GM21528 (cell line): Measurements from ENCODE around the gene MTR.

Experiments
- ATAC-seq: cut with Tn5 transposase; IDR thresholded peaks from one replicate; pipeline ENCODE4 v1.9.1; 2021; ENCODE audit warnings: mild to moderate bottlenecking, moderate library complexity; ENCODE audit not compliant: unreplicated experiment, low FRiP score

MTR gene

DNA sequence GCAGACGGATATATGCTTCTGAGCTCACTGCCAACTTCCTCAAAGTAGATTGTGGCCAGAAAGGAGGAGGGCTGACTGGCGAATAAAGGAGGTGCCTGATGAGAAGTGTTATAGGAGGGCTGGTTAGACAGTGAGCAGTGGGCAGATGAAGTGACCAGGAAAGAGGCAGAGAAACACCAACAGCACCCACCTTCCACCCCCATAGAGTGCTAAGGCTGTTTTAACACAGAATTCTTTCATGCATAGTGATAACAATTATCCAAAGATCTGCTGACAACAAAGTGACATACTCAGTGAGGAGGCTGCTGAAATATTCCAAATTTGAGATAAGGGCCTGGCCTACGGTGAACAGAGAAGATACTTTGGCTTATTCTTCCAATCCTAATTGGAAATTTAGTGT is 21.2 kb upstream of the MTR start:
- ATAC-seq = no peak

DNA sequence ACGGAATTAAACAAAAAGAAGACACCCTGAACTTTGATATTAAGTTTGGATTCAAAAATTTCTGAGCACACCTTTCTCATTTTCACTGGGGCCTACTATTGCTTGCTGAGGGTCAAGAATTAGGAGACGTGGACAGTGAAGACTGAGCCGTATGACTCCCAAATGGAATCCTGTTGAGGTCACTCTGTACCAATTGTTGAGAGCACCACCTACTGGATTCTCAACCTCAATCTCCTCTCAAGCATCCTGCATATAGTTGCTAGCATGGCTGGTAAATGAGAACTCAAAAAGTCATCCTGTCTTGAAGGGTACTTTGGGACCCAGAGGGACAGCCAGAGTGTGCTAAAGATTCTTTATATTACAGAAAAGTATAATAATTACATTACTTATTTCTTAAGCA is 20.2 kb upstream of the MTR start:
- ATAC-seq = no peak

DNA sequence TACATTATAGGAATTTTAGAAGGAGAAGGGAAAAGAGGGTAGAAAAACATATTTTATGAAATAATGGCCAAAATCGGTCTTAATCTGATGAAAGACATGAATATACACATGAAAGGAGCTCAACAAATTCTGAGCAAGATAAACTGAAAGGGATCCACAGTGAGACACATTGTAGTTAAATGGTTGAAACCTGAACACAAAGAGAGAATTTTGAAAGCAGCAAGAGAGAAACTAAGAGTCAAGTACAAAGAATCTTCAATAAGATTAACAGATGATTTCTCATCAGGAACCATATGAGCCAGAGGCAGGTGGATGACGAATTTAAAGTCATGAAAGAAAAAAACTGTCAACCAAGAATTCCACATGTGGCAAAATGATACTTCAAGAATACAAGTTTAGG is 15.8 kb upstream of the MTR start:
- no peak for ATAC-seq

DNA sequence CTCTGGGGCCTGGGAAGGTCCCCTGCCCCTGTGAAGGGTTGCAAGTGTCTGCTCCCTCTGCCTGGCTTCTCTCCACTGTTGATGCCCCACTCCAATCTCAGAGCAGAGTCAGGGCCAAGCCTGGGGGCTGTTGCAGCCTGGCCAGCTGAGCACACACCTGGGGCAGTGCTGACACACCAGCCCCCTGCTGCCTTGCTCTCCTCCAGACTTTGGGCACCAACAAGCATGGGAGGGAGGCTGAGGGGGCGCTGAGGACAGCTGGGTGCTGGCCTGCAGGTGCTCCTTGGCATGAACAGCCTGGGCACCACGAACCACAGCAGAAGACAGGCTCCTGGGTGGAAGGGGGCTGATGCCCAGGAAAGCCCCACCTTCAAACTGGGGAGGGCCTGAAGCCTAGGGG is 9.6 kb upstream of the MTR start:
- no peak for ATAC-seq

DNA sequence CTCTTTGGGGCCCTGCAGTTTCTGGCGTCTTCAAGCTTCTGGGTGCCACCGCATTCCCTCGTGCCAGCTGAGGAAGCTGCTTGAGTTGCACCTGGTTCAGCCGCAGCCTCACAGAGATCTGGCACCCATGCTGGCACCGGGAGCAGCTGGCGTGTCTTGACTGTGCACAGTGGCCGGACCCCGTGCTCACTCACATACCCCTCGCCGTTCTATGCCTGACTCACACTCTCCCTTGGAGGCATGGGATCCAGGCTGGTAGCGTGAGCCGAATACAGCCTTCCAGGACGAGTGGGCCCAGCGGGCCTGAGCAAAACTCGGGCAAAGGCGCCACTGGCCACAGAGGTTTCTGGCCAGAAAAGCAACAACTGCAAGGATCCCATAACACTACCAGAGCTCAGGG is 8.6 kb upstream of the MTR start:
- ATAC-seq = no peak

DNA sequence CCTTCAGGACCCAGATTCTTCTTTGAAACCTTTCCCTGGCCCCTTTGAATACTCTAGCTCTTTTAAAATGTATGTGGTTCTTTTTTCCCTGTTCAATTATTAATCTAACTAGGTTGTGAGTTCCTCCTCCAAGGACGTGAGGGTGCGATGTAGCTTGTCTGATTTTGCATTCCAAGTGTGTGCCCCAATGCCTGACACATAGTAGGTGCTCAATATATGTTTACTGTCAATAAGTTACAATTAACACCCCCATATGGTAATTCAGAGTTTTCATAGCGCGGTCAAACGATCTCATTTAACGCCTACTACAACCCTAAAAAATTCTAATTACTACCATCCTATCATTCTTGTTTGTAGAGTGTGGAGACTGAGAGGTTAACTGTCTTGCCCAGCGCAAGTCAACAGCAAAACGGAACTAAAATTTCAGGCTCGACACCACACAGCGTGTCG is 482 bp upstream of the MTR start:
- ATAC-seq = no peak

DNA sequence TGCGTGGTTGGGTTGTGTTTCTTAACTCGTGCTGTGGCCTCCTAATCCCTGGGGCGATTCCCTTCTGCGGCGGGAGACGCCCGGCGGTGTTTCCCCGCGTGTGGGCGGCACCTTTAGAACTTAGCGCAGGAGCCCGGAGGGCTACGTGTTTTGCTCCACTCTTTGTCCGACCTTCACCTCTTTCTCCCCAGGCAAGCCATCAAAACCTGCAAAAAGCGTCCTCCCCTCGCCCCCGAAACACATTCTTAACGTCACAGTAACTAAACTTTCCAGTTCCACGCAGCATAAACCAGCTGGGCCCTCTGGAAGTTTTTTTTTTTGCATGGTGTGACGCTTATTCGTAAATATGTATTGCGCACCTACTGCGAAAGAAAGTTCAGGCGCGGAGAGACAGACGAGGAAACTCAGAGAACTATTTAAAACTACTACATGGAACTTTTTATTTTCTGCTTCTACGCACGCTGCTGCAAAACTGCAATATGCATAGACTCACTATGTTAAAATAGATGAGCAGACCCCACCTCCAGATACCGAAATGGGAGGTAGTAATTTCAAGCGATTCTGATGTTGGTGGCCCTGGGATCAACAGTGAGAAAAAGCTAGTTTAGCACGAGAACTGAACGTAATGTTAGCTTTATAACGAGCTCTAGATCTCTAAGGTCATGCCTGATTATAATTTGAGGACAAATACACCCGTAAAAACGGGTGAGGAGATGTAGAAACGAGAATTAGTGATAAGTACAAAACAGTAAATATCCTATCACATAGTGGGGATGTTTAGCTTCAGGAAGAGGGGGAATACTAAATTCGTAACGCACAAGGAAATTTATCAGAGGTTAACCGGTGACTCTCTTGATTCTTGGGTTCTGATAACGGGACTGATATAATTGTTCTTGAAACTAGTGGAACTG is 920 bp downstream of the MTR start:
- peak; percentile 51 for ATAC-seq

DNA sequence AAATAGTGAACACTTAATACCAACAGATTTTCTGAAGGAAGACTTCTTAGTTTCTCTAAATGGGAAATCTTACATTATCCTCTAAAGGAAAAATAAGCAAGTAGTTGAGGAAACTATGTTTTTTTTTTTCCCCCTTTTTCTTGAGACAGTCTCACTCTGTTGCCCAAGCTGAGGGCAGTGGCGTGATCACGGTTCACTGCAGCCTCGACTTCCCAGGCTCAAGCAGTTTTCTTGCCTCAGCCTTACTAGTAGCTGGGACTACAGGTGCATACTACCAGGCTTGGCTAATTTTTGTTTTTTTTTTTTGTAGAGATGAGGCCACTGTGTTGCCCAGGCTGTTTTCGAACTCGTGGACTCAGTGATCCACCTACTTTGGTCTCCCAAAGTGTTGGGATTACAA is 3.9 kb downstream of the MTR start:
- ATAC-seq = no peak

DNA sequence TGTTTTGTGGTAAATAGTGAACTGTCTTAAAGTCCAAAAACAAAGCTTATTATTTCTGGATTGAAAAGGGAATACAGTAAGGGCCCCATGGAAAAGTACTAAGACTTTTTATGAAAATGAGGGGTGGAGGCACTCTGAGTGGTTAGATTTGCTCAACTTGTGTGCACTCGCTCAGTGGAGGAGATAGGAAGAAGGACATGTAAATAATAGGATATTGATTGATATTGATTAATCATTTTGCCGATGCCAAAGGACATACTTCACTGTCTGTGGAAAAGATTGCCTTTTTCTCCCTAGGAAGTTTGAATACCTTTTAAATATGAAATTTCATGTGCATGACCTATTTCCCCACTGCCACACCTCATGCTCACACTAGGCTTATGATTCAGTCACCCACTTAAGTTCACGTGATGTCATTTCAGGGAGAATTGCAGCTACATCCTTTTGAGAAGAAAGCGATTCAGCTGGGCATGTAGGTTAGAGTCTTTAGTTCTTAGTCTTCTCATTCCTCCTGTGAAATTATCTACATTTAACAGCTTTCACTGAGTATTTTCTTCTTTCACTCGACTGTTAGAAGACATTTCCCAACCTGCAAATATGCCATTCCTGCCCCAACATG is 5.0 kb downstream of the MTR start:
- ATAC-seq = no peak

DNA sequence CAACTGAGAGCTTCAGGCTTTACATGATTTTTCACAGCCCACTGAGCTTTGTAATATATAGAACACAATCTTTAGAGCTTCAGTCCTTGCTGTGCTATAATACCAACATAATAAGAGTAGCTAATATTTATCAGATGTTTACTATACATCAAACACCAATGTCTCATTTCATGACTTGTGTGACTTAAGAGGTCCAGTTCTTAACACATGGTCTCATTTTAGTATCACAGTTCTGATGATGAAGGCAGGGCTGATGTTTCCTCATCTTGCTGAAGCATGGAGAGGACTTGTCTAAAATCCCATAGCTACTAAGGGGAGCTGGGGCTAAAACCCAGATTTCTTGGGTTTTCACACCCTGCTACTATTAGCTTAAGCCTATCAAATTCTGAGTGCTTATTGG is 5.5 kb downstream of the MTR start:
- no peak for ATAC-seq

DNA sequence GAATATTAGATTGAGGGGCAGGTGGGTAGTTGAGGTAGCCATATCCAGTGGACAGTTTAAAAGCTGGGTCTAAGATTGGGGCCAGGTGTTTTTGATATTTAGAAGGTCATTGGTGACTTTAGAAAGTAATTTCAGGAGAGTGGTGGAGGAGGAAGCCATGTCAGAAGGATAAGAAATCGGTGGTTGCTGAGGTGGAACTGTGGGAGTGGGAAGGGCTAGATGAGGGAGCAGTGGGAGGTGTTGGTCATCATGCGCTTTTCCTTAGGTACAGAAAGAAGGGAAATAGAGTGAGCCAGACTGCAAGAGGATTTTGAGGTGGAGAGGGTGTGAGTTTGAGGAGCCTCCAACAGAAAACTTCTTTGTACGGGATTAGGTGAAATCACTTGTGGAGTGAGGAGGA is 7.2 kb downstream of the MTR start:
- no peak for ATAC-seq

DNA sequence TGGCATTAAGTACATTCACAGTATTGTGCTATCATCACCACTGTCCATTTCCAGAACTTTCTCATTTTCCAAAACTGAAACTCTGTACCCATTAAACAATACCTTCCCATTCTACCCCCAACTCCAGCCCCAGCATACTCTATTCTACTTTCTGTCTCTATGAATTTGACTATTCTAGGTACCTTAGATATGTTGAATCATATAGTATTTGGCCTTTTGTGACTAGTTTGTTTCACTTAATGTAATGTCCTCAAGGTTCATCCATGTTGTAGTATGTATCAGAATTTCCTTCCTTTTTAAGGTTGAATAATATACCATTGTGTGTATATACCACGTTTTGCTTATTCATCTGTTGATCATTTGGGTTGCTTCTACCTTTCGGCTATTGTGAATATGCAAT is 11.5 kb downstream of the MTR start:
- no peak for ATAC-seq

DNA sequence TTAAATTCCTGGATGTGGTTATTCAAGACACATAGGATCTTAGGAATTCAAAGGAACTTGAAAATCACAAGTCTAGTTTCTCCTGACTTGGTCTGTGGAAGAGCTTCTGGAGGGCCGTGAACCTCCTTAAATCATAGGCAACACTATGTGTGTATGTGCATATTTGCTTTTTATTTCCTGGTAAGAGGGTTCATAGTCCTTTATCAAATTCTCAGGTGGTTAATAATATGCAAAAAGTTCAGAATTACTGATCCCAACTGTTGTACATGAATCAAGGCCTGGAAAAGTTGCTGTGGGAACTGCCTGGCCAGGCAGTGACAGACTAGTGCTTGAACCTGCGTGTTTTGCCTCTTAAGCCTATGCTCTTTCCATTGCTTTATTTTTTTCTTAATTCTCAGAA is 12.9 kb downstream of the MTR start:
- no peak for ATAC-seq

DNA sequence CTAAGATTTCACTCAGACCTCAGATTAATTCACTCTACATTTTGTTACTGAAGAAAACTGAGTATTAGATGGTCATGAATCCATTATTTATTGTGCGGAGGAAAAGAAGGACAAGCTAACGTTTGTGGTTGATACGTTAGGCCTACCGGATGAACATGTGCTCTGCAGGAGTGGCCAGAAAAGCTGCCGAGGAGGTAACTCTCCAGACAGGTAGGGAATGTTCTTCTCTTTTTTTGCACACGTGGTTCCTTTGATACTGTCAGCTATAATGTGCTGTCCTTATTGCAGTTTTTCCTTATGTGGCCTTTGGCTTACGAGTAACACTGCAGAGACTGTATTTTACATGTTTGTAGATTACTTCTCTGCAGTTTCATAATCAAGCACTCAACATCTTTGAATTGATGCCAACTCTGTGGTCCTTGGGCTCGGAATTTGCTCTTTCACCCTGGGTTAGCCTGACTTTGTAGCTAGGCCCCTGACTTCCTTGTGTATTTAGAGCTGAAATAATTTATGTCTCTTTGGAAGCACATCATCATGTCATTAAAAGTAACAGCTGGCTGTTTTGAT is 13.6 kb downstream of the MTR start:
- no peak for ATAC-seq

DNA sequence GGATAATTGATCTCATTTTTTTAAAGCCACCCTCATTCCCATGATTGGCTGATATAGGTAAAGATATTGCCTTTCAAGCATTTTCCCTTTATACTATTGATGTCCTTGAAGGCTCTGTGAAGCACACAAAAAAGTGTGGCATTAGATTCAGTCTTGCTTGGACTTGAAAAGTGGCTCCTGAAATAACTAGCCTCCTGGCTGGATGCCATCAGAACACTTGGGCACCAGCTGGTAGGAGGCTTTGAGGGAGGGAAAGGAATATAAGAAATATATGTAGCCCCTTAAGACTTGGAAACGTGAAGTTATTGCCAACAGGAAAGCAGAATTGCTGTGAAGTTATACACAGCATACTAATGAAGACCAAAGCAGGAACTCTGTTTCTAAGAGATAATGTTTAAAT is 14.1 kb downstream of the MTR start:
- no peak for ATAC-seq

DNA sequence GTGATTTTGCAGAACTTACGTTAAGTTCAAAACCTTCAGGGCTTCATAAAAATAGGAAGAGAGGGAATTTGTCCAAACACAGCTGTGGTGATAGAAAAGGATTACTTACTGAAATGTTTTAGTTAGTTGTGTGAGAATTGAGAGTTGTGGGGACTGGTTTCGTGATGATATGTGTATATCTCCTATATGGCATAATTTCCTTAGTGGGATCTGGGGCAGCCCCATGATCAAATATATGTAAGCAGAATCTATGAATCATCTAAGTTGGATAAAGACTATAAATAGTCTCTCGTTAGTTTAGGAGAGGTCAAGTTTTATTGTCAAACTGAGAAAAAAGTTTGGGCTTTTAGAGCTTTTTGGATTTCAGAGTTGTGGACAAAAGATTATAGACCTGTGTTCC is 14.9 kb downstream of the MTR start:
- ATAC-seq = no peak

DNA sequence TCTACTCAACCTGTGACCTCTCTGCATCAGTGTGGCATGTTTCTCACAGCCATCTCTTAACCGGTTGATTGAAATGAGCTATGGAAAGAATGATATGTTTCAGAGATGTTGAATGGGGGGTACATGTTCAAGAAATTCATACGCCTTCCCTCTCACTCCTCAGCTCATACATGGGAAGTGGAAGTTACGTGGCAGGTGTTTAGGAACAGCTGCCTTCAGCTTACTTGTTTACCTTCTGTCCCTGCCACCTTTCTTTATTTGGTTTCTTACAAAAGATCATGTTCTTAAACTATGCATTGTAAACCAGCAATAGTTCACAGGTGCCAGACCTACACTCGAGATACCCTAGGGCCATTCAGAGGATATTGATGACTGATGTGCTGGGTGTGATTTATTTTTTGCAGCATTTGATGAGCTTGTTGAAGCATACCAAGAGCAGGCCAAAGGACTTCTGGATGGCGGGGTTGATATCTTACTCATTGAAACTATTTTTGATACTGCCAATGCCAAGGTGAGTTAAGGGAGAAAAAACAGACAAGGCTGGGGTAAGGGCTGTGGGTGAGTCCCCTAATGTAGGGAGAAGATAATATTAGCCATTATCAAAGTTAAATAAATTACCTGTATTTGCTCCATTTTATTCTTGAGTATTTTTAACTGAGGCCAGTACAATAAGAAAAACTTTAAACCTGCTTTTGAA is 17.4 kb downstream of the MTR start:
- ATAC-seq = no peak

DNA sequence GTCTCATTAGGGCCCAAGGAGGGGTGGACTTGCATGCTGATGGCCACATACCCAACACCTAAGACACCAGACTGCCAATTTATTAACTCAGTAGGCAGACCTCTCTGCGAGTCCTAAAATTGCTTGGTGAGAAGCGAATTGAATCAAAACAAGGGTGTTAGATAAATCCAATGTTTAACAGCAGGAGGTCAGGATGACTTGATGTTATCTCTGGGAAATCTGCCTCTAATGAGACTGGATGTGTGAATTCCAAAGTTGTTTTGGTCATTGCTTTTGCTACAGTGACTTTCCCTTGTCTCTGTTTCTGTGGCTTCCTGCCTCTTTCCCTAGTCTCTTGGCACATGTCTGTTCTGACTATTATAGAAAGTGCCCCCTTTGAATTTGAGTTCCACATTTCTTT is 20.8 kb downstream of the MTR start:
- no peak for ATAC-seq

DNA sequence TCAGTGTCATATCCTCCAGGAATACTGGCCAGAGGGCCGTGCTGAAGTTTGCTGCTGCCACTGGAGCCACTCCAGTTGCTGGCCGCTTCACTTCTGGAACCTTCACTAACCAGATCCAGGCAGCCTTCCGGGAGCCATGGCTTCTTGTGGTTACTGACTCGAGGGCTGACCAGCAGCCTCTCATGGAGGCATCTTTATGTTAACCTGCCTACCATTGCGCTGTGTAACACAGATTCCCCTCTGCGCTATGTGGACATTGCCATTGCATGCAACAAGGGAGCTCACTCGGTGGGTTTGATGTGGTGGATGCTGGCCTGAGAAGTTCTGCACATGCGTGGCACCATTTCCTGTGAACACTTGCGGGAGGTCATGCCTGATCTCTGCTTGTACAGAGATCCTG is 24.8 kb downstream of the MTR start:
- no peak for ATAC-seq

DNA sequence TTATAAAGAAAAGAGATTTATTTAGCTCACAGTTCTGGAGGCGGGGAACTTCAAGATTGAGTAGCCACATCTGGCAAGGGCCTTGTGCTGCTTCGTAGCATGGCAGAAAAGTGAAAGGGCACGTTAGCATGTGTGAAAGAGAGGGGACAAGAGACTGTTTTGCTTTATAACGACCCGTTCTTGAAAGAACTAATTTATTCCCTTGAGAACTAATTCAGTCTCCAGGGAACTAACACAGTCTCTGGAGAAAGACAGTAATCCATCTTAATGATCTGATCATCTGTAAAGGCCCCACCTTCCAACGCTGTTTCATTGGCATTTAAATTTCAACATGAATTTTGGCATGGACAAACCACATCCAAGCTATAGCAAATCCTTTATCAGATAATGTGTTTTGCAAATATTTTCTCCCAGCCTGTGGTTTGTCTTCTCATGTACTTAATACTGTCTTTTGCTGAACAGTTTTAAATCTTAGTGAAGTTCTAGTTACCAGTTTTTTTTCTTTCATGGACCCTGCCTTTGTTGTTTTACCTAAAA is 26.1 kb downstream of the MTR start:
- no peak for ATAC-seq

DNA sequence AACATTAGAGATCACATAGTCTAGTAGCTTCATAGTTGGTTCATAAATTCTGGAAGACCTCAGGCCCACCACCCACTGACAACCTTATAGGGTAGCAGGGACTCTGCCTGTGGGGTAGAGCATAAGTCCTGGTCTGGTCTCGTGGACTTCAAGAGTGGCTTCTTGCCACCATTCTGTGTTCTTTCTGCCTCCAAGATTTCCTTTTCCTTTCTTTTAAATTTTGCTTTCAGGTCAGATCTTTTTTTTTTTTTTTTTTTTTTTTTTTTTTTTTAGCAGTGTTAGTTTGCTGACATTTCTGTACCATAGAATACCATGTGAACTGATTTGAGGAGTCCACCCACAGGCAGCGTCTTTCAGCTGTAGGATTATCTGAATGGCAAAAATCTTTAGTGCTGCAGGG is 28.5 kb downstream of the MTR start:
- ATAC-seq = no peak
